Loucy (cell line): Measurements from ENCODE around the gene DNMT3B.

Source experiments
- H2AFZ ChIP-seq: fragments of 200-600 bp; sonication (generic); 2 replicates; pipeline ENCODE4 v1.6.0; 2016; ENCODE audit warnings: antibody characterized with exemption, mild to moderate bottlenecking, low read length, moderate library complexity
- H3F3A ChIP-seq: fragments of 200-600 bp; 2 replicates; pipeline ENCODE4 v1.6.0; 2016; ENCODE audit warnings: antibody characterized with exemption, low read depth, mild to moderate bottlenecking
- H3K27me3 ChIP-seq: fragments of 200-600 bp; sonication (generic); 2 replicates; pipeline ENCODE4 v1.6.1; 2014; ENCODE audit warnings: low read length, mild to moderate bottlenecking; ENCODE audit not compliant: insufficient read depth, poor library complexity, severe bottlenecking
- H3K36me3 ChIP-seq: fragments of 200-600 bp; sonication (generic); 2 replicates; pipeline ENCODE4 v1.6.1; 2016; ENCODE audit warnings: low read length; ENCODE audit not compliant: insufficient read depth
- H3K4me1 ChIP-seq: fragments of 200-600 bp; sonication (generic); 2 replicates; pipeline ENCODE4 v1.5.1; 2014; ENCODE audit warnings: low read length, mild to moderate bottlenecking; ENCODE audit not compliant: insufficient read depth, poor library complexity, severe bottlenecking
- H3K4me2 ChIP-seq: fragments of 200-600 bp; sonication (generic); 2 replicates; pipeline ENCODE4 v1.6.0; 2014; ENCODE audit warnings: antibody characterized with exemption, low read length, low read depth, mild to moderate bottlenecking; ENCODE audit not compliant: poor library complexity, severe bottlenecking
- H3K4me3 ChIP-seq: fragments of 200-600 bp; sonication (generic); 2 replicates; pipeline ENCODE4 v1.5.1; 2014; ENCODE audit warnings: low read length, mild to moderate bottlenecking, mixed read lengths; ENCODE audit not compliant: poor library complexity, severe bottlenecking
- H3K79me2 ChIP-seq: fragments of 200-600 bp; sonication (generic); 2 replicates; pipeline ENCODE4 v1.6.1; 2014; ENCODE audit warnings: low read length; ENCODE audit not compliant: insufficient read depth
- H3K9ac ChIP-seq: fragments of 200-600 bp; sonication (generic); 2 replicates; pipeline ENCODE4 v1.6.0; 2014; ENCODE audit warnings: mild to moderate bottlenecking, low read depth, low read length, moderate library complexity; ENCODE audit not compliant: poor library complexity, severe bottlenecking
- H3K9me2 ChIP-seq: fragments of 200-600 bp; sonication (generic); replicated peaks from 2 replicates; pipeline ENCODE4 v1.6.1; 2016; ENCODE audit warnings: low read depth, low read length, mixed read lengths
- H3K9me3 ChIP-seq: fragments of 200-600 bp; sonication (generic); 2 replicates; pipeline ENCODE4 v1.6.1; 2014; ENCODE audit warnings: mild to moderate bottlenecking, antibody characterized with exemption, low read length, low read depth; ENCODE audit not compliant: insufficient read depth
- H4K20me1 ChIP-seq: fragments of 200-600 bp; sonication (generic); 2 replicates; pipeline ENCODE4 v1.6.0; 2014; ENCODE audit warnings: antibody characterized with exemption, low read length, mild to moderate bottlenecking; ENCODE audit not compliant: insufficient read depth, poor library complexity, severe bottlenecking
- EZH2phosphoT487 ChIP-seq: fragments of 200-600 bp; IDR thresholded peaks from 2 replicates; pipeline ENCODE4 v1.6.1; 2018; ENCODE audit warnings: antibody characterized with exemption, mild to moderate bottlenecking, moderate library complexity, borderline replicate concordance
- TF ChIP-seq, protein P1 (sequence below): fragments of 200-600 bp; sonication (generic); conservative IDR thresholded peaks from 2 replicates; pipeline ENCODE4 v1.5.1; 2014; ENCODE audit warnings: mild to moderate bottlenecking, antibody characterized with exemption, low read length

DNMT3B gene

DNA sequence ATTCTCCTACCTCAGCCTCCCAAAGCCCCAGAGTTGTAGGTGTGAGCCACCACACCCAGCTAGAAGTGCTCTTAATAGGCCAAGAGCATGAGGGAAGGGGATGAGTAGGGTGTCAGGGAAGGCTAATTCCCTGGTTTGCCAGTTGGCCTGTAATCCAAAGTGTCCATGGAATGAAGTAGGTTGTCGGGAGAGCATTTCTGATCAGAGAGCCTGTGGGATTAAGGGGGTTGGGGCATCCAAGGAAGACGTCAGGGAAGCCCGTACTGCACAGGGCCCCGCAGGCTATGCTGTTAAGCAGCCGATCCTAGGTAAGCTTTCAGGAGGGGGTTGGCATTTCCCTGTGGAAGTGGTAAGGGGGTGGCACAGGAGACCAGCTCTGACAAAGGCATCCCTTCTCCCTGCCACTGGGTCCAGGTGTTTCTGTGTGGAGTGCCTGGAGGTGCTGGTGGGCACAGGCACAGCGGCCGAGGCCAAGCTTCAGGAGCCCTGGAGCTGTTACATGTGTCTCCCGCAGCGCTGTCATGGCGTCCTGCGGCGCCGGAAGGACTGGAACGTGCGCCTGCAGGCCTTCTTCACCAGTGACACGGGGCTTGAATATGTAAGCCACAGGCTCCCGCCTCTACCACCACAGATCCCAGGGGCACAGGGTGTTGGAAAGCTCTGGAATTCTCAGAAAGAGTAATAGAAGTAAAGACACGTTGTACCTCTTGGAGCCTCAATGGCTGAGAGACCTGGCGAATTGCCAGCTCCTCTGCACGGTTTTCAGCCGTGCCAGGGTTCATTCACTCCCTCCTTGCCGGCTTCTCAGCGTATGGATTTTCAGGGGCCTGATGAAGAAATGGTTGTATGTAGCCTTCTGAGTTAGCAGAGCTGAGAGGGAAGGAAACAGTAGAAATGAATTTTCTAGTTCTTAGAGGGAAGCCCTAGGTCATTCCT is 36.1 kb downstream of the DNMT3B start:
- H2AFZ ChIP-seq = no peak overlapping the region
- H3K4me2 ChIP-seq = no peak overlapping the region
- no peaks in the 10 kb centered on the region for H3K79me2 ChIP-seq
- H3K9me2 ChIP-seq = no peaks in the 10 kb centered on the region
- H3K36me3 ChIP-seq = peaks cover 99% of the 10 kb centered on the region
- TF ChIP-seq, protein P1, sequence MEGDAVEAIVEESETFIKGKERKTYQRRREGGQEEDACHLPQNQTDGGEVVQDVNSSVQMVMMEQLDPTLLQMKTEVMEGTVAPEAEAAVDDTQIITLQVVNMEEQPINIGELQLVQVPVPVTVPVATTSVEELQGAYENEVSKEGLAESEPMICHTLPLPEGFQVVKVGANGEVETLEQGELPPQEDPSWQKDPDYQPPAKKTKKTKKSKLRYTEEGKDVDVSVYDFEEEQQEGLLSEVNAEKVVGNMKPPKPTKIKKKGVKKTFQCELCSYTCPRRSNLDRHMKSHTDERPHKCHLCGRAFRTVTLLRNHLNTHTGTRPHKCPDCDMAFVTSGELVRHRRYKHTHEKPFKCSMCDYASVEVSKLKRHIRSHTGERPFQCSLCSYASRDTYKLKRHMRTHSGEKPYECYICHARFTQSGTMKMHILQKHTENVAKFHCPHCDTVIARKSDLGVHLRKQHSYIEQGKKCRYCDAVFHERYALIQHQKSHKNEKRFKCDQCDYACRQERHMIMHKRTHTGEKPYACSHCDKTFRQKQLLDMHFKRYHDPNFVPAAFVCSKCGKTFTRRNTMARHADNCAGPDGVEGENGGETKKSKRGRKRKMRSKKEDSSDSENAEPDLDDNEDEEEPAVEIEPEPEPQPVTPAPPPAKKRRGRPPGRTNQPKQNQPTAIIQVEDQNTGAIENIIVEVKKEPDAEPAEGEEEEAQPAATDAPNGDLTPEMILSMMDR = no peak
- no peak for TF ChIP-seq EZH2phosphoT487
- no peaks in the 10 kb centered on the region for H3K4me1 ChIP-seq
- H4K20me1 ChIP-seq = peaks cover 5% of the 10 kb centered on the region
- H3K27me3 ChIP-seq = no peaks in the 10 kb centered on the region
- H3K4me3 ChIP-seq = no peak overlapping the region
- H3K9me3 ChIP-seq = no peaks in the 10 kb centered on the region
- no peaks in the 10 kb centered on the region for H3F3A ChIP-seq
- no peak overlapping the region for H3K9ac ChIP-seq

DNA sequence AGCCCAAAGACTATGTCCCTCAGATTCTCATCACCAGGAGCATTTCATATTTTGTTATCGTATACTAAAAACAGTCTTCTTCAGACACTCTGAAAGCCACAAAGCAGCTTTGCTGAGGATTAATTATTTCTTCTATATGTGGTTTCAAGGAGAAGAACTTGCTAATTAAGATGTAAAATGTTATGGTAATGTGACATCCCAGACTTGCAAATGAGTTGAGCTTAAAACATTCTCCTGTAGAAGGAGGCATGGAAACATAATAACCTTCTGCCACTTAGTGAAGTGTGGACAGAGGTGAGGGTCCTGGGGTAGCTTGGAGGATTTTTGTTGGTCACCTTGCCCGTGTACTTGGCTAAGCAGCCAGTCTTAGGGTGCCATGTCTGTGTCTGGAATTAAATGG is 40.9 kb downstream of the DNMT3B start:
- Histone ChIP-seq H3K4me1 (no peaks in the 10 kb centered on the region), H3K9me3 (no peaks in the 10 kb centered on the region), H3K4me2 (no peak overlapping the region), H3K9ac (no peak overlapping the region), H3K9me2 (no peaks in the 10 kb centered on the region), H3K79me2 (no peaks in the 10 kb centered on the region), H2AFZ (no peak overlapping the region), H3K4me3 (no peak overlapping the region), H3F3A (no peaks in the 10 kb centered on the region), H4K20me1 (peaks cover 4% of the 10 kb centered on the region), H3K36me3 (peaks cover 100% of the 10 kb centered on the region), H3K27me3 (no peaks in the 10 kb centered on the region)
- TF ChIP-seq, protein P1 = no peak
- TF ChIP-seq EZH2phosphoT487 = no peak

DNA sequence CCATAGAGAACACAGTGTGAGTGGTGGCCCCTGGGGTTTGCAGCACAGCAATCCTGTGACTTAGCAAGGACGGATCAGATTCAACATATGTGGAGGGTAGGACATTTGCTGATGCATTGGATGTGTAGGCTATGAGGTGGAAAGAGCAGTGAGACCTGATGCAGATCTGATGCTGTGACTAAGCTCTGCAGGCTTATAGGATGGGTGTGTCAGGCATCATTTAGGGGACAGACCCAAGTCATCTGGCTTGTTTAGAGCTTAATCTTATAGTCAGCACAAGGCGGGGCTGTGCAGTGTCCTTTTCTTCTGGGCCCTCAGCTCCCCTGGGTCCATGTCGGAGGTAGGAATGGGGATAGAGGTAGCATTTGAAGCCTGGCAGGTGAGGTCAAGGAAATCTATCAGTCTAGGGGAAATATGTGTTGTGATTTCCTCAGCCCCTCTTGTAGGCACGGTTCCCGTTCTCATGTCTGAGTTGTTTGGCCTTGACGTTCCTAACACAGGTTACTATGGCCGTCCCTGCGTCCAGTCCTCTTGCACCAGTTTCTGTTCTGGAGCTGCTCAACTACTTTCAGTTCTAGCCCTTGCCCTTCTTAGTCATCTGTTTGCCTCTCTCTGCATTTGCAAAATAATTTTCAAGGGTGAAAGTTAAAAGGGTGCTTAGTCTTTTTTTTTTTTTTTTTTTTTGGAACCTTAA is 42.0 kb downstream of the DNMT3B start:
- Histone ChIP-seq H3K79me2 (no peaks in the 10 kb centered on the region), H4K20me1 (peaks cover 4% of the 10 kb centered on the region), H3K9me3 (no peaks in the 10 kb centered on the region), H3K9me2 (no peaks in the 10 kb centered on the region), H3K9ac (no peak overlapping the region), H3K36me3 (peaks cover 100% of the 10 kb centered on the region), H3K27me3 (no peaks in the 10 kb centered on the region), H3F3A (peaks cover 5% of the 10 kb centered on the region; the same call in 1 of the 2 replicates), H3K4me1 (no peaks in the 10 kb centered on the region), H3K4me3 (no peak overlapping the region), H3K4me2 (no peak overlapping the region), H2AFZ (no peak overlapping the region)
- TF ChIP-seq, protein P1 = no peak
- TF ChIP-seq EZH2phosphoT487 = no peak
